Measurements from ENCODE around the gene LDLRAD4.

LDLRAD4 gene

DNA sequence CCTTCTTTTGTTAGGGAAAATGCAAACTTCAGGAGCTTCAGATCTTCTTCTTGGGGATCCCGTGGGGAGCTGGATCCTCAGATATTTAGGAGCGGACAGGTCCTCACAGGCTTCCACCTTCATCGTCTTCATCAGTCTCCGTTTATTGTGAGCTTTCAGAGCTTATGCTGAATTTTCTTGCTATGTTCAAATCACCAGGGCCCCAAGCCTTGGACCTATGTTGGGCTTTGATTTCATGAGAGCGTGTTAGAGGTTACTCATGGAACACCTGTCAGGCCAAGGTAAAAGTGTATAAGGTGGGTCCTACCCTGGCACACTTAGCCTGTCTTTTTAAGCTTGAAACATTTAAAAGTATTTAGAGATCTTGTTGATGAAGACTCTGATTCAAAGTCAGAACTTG is 294.9 kb downstream of the LDLRAD4 start:
- no peak overlapping the region for H3K27ac ChIP-seq
- TF ChIP-seq, protein P1, sequence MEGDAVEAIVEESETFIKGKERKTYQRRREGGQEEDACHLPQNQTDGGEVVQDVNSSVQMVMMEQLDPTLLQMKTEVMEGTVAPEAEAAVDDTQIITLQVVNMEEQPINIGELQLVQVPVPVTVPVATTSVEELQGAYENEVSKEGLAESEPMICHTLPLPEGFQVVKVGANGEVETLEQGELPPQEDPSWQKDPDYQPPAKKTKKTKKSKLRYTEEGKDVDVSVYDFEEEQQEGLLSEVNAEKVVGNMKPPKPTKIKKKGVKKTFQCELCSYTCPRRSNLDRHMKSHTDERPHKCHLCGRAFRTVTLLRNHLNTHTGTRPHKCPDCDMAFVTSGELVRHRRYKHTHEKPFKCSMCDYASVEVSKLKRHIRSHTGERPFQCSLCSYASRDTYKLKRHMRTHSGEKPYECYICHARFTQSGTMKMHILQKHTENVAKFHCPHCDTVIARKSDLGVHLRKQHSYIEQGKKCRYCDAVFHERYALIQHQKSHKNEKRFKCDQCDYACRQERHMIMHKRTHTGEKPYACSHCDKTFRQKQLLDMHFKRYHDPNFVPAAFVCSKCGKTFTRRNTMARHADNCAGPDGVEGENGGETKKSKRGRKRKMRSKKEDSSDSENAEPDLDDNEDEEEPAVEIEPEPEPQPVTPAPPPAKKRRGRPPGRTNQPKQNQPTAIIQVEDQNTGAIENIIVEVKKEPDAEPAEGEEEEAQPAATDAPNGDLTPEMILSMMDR (conservative IDR thresholded peaks at IDR 0.05): no peak
- no peak for TF ChIP-seq ZFX (IDR thresholded peaks at IDR 0.05)

DNA sequence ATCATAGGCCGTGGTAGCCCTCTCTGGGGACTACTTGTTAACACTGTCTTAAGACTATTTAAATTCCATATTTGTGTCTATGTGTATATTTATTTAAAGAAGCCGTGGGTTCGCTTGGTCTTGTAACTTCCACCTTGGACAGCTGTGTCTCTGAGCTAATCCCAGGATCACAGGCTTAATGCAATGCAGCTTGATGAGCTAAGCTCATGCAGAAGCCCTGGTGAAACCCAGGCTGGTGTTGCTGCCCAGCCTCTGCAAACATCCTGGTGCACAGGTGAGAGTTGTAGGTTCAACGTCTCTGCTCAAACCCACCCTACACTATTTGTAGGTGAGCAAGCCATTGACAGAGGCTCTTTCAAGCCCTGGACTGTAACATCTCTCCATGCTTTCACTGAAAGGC is 296.0 kb downstream of the LDLRAD4 start:
- no peak overlapping the region for H3K27ac ChIP-seq
- no peak for TF ChIP-seq ZFX (IDR thresholded peaks at IDR 0.05)
- TF ChIP-seq, protein P1 (conservative IDR thresholded peaks at IDR 0.05): no peak

DNA sequence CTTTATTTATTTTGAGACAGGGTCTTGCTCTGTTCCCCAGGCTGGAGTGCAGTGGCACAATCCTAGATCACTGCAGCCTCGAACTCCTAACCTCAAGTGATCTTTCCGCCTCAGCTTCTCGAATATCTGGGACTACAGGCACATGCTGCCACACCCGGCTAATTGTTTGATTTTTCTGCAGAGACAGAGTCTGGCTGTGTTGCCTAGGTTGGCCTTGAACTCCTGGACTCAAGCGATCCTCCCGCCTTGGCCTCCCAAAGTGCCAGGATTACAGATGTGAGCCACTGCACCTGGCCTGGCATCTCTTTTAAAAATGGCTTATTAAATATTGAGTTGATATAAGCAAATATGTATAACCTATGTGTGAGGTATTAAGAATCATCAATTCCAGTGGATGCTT is 298.3 kb downstream of the LDLRAD4 start:
- TF ChIP-seq, protein P1 (conservative IDR thresholded peaks at IDR 0.05): no peak
- TF ChIP-seq ZFX (IDR thresholded peaks at IDR 0.05): no peak
- no peak overlapping the region for H3K27ac ChIP-seq

DNA sequence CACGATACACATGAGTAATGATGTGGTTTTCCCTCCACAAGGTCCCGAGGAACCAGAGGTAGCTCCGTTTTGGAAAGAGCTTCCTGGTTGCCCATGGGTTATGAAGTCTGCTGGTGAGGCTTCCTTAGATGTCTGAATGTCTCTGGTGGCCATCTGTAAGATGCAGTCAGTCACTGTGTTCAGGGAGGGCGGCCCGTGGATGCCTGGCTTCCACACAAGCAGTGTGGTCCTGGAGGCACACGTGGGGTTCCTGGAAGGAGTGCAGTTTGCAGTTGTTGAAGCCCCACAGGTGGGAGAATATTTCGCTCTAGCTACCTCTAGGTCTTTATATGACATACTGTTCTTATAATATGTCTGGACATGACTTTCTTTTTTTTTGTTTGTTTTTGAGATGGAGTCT is 298.8 kb downstream of the LDLRAD4 start:
- TF ChIP-seq ZFX (IDR thresholded peaks at IDR 0.05): no peak
- TF ChIP-seq, protein P1 (conservative IDR thresholded peaks at IDR 0.05): no peak
- no peak overlapping the region for H3K27ac ChIP-seq

DNA sequence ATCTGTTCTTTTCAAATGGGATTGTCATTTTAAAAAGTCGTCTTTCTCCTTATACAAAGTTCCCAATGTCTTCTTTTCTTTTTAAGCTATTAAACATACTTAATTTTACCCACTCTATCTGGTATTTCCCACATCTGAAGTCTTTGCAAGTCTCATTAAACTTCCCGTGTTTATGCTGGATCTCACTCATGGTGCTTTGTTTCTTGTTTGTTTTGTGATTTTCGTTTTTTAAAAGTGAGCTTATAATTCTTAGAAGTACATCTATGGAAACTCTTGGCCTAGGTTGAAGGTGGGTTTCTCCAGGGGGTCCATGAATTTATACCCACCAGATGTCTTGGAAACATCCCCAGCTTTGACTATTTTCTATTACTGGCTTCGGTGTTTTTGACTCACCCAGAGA is 299.8 kb downstream of the LDLRAD4 start:
- H3K27ac ChIP-seq: no peak overlapping the region
- no peak for TF ChIP-seq ZFX (IDR thresholded peaks at IDR 0.05)
- TF ChIP-seq, protein P1 (conservative IDR thresholded peaks at IDR 0.05): no peak

DNA sequence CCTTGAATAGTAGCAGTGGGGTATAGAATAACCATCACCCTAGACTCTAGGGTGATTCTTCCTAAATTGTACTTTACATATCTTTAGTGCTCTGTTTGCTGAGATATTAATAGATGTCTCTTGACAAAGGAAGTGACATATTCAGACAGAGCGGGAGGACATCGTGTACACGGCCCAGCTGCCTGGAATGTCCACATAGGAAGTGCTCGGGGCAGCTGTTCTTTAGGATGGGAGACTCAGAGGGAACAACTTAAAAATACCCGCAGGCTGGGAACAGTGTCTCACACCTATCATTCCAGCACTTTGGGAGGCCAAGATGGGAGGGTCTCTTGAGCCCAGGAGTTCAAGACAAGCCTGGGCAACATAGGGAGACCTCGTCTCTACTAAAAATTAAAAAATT is 301.7 kb downstream of the LDLRAD4 start:
- H3K27ac ChIP-seq: no peak overlapping the region
- TF ChIP-seq, protein P1 (conservative IDR thresholded peaks at IDR 0.05): no peak
- TF ChIP-seq ZFX (IDR thresholded peaks at IDR 0.05): no peak

DNA sequence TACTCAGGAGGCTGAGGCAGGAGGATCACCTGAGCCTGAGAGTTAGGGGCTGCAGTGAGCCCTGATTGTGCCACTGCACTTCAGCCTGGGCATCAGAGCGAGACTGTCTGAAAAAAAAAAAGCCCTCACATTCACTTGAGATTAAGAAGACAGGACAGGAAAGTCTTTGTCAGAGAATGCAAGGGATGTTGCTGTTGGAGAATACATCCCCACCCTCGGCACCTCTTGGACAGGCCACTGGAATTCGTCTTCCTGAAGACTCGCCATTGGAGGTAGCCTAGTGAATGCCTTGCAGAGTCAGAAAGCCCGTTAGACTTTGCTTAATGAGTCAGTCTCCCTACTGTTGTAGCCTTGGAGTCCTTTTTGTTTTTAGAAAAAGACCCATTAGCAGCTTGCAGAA is 302.2 kb downstream of the LDLRAD4 start:
- TF ChIP-seq, protein P1 (conservative IDR thresholded peaks at IDR 0.05): no peak
- TF ChIP-seq ZFX (IDR thresholded peaks at IDR 0.05): no peak
- no peak overlapping the region for H3K27ac ChIP-seq
